NCI-H2081 treated with DMSO at 0.1 percent for 48 hours (cell line): ENCODE results near the gene FPR2.
"Not testable (repeated sequence)": the region's sequence is repeated elsewhere in the genome, so short reads cannot be mapped to it uniquely, and the experiment has no call there.

Experiments used
- DNase-seq: peaks from one replicate; lab custom pipeline; 2025; lab: John Stamatoyannopoulos, UW

Gene FPR2

DNA sequence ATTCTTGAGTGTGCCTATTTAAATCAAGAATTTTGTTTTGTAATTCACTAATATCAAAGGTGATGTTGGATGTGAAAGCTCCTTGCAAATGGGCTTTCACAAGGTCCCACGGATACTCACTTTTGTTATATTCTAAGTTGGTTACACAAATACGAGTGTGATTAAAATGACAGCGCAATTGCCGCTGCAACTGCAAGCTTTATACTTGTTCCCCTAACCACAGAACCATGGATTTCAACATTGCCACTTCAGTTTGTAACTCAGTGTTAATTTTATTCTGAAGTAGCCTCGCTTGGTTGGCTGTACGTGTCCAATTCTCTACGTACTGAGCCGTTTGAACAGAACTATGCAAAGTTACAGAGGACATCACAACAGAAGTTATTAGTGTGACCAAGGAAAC is 44.4 kb downstream of the FPR2 start:
- DNase-seq = not testable (repeated sequence)

DNA sequence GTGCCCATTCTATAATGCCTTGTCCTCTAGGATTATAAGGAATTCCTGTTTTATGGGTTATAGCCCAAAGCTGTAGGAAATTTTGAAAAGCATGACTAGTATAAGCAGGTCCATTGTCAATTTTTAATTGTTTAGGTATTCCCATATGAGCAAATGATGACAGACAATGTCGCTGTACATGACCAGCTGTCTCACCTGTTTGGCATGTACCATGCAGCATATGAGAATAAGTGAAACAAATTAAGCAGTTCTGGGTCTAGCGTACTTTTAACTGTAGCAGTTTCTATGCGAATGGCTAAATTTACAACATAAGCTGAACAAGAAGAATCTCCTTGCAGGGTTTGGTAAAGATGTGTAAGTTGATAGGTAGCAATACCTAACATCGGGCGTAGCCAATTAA is 45.6 kb downstream of the FPR2 start:
- DNase-seq = not testable (repeated sequence)

DNA sequence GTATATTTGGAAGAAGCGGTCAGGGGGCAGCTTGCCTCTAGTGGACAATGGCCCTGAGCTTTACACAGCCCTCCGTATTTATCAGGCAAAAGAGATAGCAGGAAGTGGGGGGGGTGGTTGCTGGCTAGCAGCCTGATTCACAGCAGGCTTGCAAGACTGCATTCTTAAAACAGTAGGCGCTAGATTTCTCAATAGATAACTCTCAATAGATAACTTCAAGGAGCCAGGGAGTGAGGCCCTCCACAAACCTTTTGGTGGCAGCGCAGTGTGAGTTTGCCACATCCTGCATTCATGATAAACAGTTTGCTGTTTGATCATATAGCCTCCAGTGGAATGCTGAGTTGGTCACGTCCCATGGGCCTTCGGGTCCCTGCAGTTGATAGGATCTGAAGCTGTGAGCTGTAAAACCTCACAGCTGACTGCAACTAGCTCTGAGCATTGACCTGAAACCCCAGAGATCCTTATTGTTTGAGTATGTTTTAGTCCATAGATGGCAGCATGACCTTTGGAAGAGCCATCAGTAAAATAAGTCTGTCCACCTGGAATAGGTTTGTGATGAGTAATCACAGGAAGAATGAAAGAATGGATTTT is 46.2 kb downstream of the FPR2 start:
- DNase-seq = no peak

- DNase-seq = no peak
Observed at GRCh38 chr19:51807925-51808324, 46.9 kb downstream of the FPR2 start.

- DNase-seq = no peak
Observed at GRCh38 chr19:51808333-51808986, 47.5 kb downstream of the FPR2 start.

DNA sequence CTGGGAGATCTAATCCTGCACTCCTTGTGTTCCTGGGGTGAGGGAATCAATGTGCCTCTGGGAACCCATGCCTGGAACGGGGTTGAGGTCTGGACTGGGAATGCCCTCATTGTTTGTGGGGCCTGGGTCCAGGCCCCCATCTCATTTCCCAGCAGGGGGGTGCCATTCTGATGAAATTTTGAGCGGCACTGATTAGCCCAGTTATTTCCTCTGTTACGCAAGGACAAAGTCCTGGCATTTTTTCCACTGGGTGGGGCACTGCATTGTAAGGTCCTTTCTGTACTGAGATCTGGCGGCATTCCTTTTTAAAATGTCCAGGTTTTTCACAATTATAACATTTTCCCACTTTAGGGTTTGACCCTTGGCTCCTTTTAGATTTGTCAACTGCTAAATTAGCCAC is 48.8 kb downstream of the FPR2 start:
- no peak for DNase-seq

DNA sequence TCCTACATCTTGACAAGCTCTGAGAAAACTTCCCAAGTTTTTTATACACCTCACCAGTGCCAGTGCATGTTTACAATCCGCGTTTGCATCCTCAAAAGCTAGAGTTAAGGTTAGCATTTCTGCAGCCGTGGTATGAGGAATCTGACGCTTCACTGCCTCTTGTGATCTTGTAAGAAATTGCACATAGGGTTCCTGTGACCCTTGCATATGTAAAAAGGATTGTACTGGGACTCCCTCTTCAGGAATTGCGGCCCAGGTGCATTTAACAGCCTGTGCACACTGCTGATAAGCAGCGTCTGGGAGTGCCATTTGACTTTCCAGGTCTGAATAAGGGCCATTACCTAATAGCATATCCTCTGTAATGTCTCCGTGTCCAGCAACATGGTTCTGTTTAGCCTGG is 49.2 kb downstream of the FPR2 start:
- DNase-seq = no peak

DNA sequence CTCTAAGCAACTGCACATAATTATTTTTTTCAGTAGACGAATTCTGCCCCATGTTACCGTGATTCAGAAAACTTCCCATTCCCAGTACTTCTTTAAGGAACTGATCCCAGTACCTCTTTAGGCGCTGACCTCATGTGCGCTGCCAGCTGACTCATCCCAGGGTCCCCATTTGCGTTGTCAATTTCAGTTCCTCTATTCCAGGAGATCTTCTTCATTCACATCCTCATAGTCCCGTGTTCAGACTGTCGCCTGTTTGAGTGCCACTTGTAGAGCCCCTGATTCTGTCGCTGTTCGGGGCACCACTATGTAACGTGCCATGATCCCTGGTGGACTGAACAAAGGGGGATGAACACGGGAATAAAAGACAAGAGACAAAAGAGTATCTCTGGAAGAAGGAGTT is 50.4 kb downstream of the FPR2 start:
- no peak for DNase-seq

GRCh38 chr19:51815043-51815442 is 54.1 kb downstream of the FPR2 start:
- DNase-seq = no peak

- no peak for DNase-seq
Observed at GRCh38 chr19:51816711-51817110, 55.7 kb downstream of the FPR2 start.

- no peak for DNase-seq
Observed at GRCh38 chr19:51820011-51820410, 59.0 kb downstream of the FPR2 start.
